GM12874 (cell line): ENCODE measurements around the gene FBXL14.

Source experiments
- TF ChIP-seq, protein P1 (sequence below): IDR thresholded peaks from 2 replicates; pipeline ENCODE4 v1.5.1; 2011; ENCODE audit warnings: low read depth, mild to moderate bottlenecking, control low read depth, low read length, moderate library complexity; ENCODE audit not compliant: insufficient read depth

FBXL14 gene

GRCh38 chr12:1531654-1532374 is 62.6 kb downstream of the FBXL14 start:
- TF ChIP-seq, protein P1, sequence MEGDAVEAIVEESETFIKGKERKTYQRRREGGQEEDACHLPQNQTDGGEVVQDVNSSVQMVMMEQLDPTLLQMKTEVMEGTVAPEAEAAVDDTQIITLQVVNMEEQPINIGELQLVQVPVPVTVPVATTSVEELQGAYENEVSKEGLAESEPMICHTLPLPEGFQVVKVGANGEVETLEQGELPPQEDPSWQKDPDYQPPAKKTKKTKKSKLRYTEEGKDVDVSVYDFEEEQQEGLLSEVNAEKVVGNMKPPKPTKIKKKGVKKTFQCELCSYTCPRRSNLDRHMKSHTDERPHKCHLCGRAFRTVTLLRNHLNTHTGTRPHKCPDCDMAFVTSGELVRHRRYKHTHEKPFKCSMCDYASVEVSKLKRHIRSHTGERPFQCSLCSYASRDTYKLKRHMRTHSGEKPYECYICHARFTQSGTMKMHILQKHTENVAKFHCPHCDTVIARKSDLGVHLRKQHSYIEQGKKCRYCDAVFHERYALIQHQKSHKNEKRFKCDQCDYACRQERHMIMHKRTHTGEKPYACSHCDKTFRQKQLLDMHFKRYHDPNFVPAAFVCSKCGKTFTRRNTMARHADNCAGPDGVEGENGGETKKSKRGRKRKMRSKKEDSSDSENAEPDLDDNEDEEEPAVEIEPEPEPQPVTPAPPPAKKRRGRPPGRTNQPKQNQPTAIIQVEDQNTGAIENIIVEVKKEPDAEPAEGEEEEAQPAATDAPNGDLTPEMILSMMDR = no peak

GRCh38 chr12:1531153-1531653 is 63.2 kb downstream of the FBXL14 start:
- TF ChIP-seq, protein P1 = no peak

DNA sequence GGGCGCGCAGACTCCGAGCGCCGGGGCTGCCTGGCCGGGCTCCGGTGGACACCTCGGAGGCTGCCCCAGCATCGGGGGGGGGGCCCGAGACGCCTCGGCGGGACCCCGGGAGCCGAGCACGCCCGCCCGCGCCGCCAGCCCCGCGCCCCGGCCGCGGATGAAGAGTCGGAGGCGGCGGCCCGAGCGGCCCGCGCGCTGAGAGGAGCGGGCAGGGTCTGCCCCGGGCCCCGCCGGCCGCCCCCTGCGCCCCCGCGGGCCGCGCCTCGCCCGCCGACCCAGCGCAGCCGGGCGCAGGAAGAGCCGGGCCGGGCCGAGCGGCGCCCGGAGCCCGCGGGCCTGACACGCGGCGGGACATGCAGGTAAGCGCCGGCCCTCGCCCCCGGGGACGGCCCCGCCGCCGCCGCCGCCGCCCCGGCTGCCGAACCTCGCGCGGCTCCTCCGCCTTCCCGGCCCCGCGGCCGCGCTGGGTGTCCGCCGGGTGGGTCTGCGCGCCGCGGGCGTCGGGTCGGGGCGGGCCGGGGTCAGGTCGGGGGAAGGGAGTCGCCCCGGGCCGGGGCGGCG is 63.7 kb downstream of the FBXL14 start:
- TF ChIP-seq, protein P1 = no peak

DNA sequence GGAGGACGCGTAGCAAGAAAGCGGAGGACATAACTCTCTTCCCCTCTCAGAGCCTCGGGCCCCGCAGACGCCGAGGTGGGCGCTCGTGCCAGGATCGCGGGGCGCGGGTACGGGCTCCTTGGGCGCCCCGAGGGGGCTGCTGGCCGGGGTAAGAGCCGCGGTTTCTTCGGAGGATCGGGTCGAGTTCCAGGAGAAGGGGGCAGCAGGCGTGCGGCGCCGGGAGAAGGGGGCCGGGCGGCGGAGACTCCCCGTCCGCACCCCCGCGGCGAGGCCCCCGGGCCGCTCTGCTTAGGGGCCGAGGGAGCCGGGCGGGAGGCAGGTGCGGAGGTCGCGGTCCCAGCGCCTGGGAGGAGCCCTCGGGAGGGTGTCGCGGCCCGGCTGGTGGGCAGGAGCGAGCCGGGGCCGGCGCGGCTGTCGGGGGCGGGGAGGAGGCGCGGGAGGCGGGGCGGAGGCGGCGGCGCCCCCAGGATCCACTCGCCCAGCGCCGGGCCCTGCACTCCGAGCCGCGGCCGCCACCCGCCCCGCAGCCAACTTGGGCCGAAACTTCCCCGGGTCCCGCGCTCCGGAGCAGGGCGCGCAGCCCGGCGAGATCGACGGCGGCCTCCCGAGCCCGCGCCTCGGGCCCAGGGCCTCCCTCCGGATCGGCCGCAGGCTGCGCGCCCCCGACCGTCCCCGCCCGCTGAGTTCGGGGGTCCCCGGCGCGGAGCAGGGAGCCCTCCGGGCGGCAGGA is 64.4 kb downstream of the FBXL14 start:
- TF ChIP-seq, protein P1 = no peak

- TF ChIP-seq, protein P1 = no peak
Observed at GRCh38 chr12:1529228-1529861, 65.0 kb downstream of the FBXL14 start.

GRCh38 chr12:1528791-1529190 is 65.6 kb downstream of the FBXL14 start:
- TF ChIP-seq, protein P1 = no peak

- TF ChIP-seq, protein P1 = no peak
Observed at GRCh38 chr12:1527789-1528188, 66.6 kb downstream of the FBXL14 start.
